ENCODE data around the gene TBC1D17.

Gene TBC1D17

GRCh38 chr19:49853852-49854377 is 23.6 kb upstream of the TBC1D17 start:
- DNase-seq (ENCODE audit: extremely low read depth, low read depth): no peak
- TF ChIP-seq, protein P1, sequence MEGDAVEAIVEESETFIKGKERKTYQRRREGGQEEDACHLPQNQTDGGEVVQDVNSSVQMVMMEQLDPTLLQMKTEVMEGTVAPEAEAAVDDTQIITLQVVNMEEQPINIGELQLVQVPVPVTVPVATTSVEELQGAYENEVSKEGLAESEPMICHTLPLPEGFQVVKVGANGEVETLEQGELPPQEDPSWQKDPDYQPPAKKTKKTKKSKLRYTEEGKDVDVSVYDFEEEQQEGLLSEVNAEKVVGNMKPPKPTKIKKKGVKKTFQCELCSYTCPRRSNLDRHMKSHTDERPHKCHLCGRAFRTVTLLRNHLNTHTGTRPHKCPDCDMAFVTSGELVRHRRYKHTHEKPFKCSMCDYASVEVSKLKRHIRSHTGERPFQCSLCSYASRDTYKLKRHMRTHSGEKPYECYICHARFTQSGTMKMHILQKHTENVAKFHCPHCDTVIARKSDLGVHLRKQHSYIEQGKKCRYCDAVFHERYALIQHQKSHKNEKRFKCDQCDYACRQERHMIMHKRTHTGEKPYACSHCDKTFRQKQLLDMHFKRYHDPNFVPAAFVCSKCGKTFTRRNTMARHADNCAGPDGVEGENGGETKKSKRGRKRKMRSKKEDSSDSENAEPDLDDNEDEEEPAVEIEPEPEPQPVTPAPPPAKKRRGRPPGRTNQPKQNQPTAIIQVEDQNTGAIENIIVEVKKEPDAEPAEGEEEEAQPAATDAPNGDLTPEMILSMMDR (IDR thresholded peaks at IDR 0.05; ENCODE audit: low read depth, low read length): no peak

GRCh38 chr19:49854378-49855263 is 22.9 kb upstream of the TBC1D17 start:
- no peak for DNase-seq (ENCODE audit: extremely low read depth, low read depth)
- TF ChIP-seq, protein P1 (IDR thresholded peaks at IDR 0.05; ENCODE audit: low read depth, low read length): no peak

- TF ChIP-seq, protein P1 (IDR thresholded peaks at IDR 0.05; ENCODE audit: low read depth, low read length): no peak
- no peak for DNase-seq (ENCODE audit: extremely low read depth, low read depth)
Observed at GRCh38 chr19:49855277-49855675, 22.2 kb upstream of the TBC1D17 start.

- no peak for DNase-seq (ENCODE audit: extremely low read depth, low read depth)
- TF ChIP-seq, protein P1 (IDR thresholded peaks at IDR 0.05; ENCODE audit: low read depth, low read length): no peak
Observed at GRCh38 chr19:49855676-49856573, 21.6 kb upstream of the TBC1D17 start.

GRCh38 chr19:49856574-49857021 is 20.9 kb upstream of the TBC1D17 start:
- TF ChIP-seq, protein P1 (IDR thresholded peaks at IDR 0.05; ENCODE audit: low read depth, low read length): no peak
- no peak for DNase-seq (ENCODE audit: extremely low read depth, low read depth)

GRCh38 chr19:49857061-49857837 is 20.3 kb upstream of the TBC1D17 start:
- no peak for DNase-seq (ENCODE audit: extremely low read depth, low read depth)
- TF ChIP-seq, protein P1 (IDR thresholded peaks at IDR 0.05; ENCODE audit: low read depth, low read length): no peak

All from AG09319 (cell line).